Lower leg skin (tissue), 3 donors: Measurements from ENCODE around the gene CPZ.

Experiments
- CTCF ChIP-seq, 3 donors: fragments of 450-650 bp; IDR thresholded peaks; one replicate each; pipeline ENCODE4 v1.5.1; 2016; ENCODE audit warnings: antibody characterized with exemption in 3 of 3, mild to moderate bottlenecking in 3 of 3, moderate library complexity in 2 of 3
- POLR2A ChIP-seq, 2 donors: fragments of 450-650 bp; IDR thresholded peaks; one replicate each; pipeline ENCODE4 v1.6.1; 2016 to 2017; ENCODE audit warnings: antibody characterized with exemption in 2 of 2, mild to moderate bottlenecking in 1 of 2, moderate library complexity in 1 of 2

GRCh38 chr4:8580321-8581093, 12.1 kb upstream of the CPZ start, which contains the start of gene GPR78:
- no peak for TF ChIP-seq CTCF (IDR thresholded peaks at IDR 0.05)
- no peak for TF ChIP-seq POLR2A (IDR thresholded peaks at IDR 0.05)
